Stomach (tissue), 9 donors: ENCODE results near the gene FBXL14. TPM values are rescaled to one million over a fixed set of nuclear protein-coding genes. Genes with fewer than 3 reads are reported as not detected.

Source experiments
- DNase-seq, 2 donors: peaks; one replicate each; pipeline versions ENCODE4 v3.0.0 to v3.0.0-alpha.2; 2013 to 2019
- H3K27ac ChIP-seq, 5 donors: fragments of 200-600 bp in 4 of 5; sonication (generic) in 4 of 5; one replicate each; pipeline ENCODE4 v1.5.1; 2013 to 2019; ENCODE audit warnings: mild to moderate bottlenecking in 1 of 5, moderate library complexity in 1 of 5
- H3K27me3 ChIP-seq, 3 donors: fragments of 200-600 bp; sonication (generic); one replicate each; pipeline ENCODE4 v1.5.1; 2017 to 2019; ENCODE audit warnings: mixed run types in 1 of 3
- H3K36me3 ChIP-seq, 4 donors: fragments of 200-600 bp; sonication (generic); 1 replicate in 3 of 4; 2 replicates in 1 of 4; pipeline ENCODE4 v1.5.1; 2016 to 2019
- H3K4me1 ChIP-seq, 4 donors: fragments of 200-600 bp; sonication (generic); one replicate each; pipeline ENCODE4 v1.5.1; 2016 to 2019
- H3K4me3 ChIP-seq, 4 donors: fragments of 200-600 bp; sonication (generic) in 3 of 4; one replicate each; pipeline ENCODE4 v1.5.1; 2016 to 2019; ENCODE audit warnings: mild to moderate bottlenecking in 1 of 4
- H3K9me3 ChIP-seq, 4 donors: fragments of 200-600 bp; sonication (generic); one replicate each; pipeline ENCODE4 v1.5.1; 2016 to 2019
- CTCF ChIP-seq, 7 experiments: fragments of 450-650 bp in 4 of 7; fragments of 200-600 bp in 3 of 7; sonication (generic) in 3 of 7; IDR thresholded peaks; one replicate each; pipeline ENCODE4 v1.5.1; 2016 to 2019; ENCODE audit warnings: antibody characterized with exemption in 7 of 7, control low read depth in 2 of 7, mild to moderate bottlenecking in 1 of 7
- EP300 ChIP-seq: sonication (generic); formaldehyde crosslinking; IDR thresholded peaks from one replicate; pipeline ENCODE4 v1.6.1; 2017; ENCODE audit warnings: antibody characterized with exemption
- POLR2A ChIP-seq, 4 donors: fragments of 450-650 bp; IDR thresholded peaks; one replicate each; pipeline ENCODE4 v1.6.1; 2016; ENCODE audit warnings: antibody characterized with exemption in 4 of 4, control low read depth in 2 of 4, mild to moderate bottlenecking in 1 of 4, moderate library complexity in 1 of 4
- POLR2AphosphoS5 ChIP-seq, 3 donors: sonication (generic); formaldehyde crosslinking; IDR thresholded peaks; one replicate each; pipeline ENCODE4 v1.6.1; 2016; ENCODE audit warnings: antibody characterized with exemption in 3 of 3
- WGBS, 5 donors: extraction: QIAGEN DNeasy Blood & Tissue Kit in 3 of 5; methylation state at CpG; one replicate each; pipeline versions ENCODE4 v1.1.5 to v1.1.7; 2013 to 2018; 5-methylcytosine and 5-hydroxymethylcytosine counted together
- intact Hi-C: fragments of 100-400 bp; cut with DNase I; formaldehyde crosslinking; loops from one replicate; pipeline ENCODE4 v1.15.1; 2023; ENCODE audit warnings: low total_unique reads
- polyA plus RNA-seq, 3 donors: library from polyadenylated mRNA; stranded (reverse); fragments of 200-250 nt; gene quantifications; one replicate each; pipeline ENCODE4 v1.2.3, GENCODE V29; 2013
- total RNA-seq, 5 donors: library from RNA; depleted of rRNA; stranded (reverse); fragments of >200 nt; gene quantifications; one replicate each; pipeline versions ENCODE4 v1.1.0 to v1.2.3, GENCODE V29; 2014 to 2016
- donor health status: healthy with polysubstance abuse.
- donor health status: Bipolar disorder and iron deficiency.
- donor health status: healthy.

Gene FBXL14
- total and polyA plus RNA-seq, 8 donors: 2.6 to 36.2 (median 7.9) TPM; not detected in 1

GRCh38 chr12:1595690-1596347 is 1.4 kb upstream of the FBXL14 start:
- Histone ChIP-seq H3K4me3 (peak overlapping the region in 3 of 4 donors; percentile 82 to 98 (median 94)), H3K27me3 (no peaks in the 10 kb centered on the region), H3K9me3 (no peaks in the 10 kb centered on the region), H3K4me1 (peaks cover 29 to 43% (median 37%) of the 10 kb centered on the region in 4 donors), H3K27ac (peak overlapping the region in 4 of 5 donors; percentile 92 to 100 (median 94)), H3K36me3 (no peaks in the 10 kb centered on the region)
- TF ChIP-seq EP300: no peak
- TF ChIP-seq POLR2AphosphoS5 (IDR thresholded peaks at IDR 0.05): no peak
- TF ChIP-seq CTCF (IDR thresholded peaks at IDR 0.05): no peak
- no peak for TF ChIP-seq POLR2A (IDR thresholded peaks at IDR 0.05)
- DNase-seq: no peak
- intact Hi-C loops: no loop called here
- 66 to 83% (median 79%) methylated on average over 9 of the region's 9 CpGs for WGBS, 5 donors

GRCh38 chr12:1595026-1595561 is 713 bp upstream of the FBXL14 start:
- peak overlapping the region; percentile 82 to 98 (median 88) for H3K4me3 ChIP-seq
- no peaks in the 10 kb centered on the region for H3K9me3 ChIP-seq
- 9 to 14% (median 11%) methylated on average over 19 of the region's 19 CpGs for WGBS, 5 donors
- peak in 1 of 2 donors; percentile 69 for DNase-seq
- H3K27me3 ChIP-seq: no peaks in the 10 kb centered on the region
- peaks cover 36 to 50% (median 43%) of the 10 kb centered on the region in 4 donors for H3K4me1 ChIP-seq
- no peaks in the 10 kb centered on the region for H3K36me3 ChIP-seq
- H3K27ac ChIP-seq: peak overlapping the region; percentile 92 to 100 (median 95)
- intact Hi-C loops: no loop called here
- peak in 1 of 3 donors; percentile 53 for TF ChIP-seq POLR2AphosphoS5 (IDR thresholded peaks at IDR 0.05)
- TF ChIP-seq CTCF (IDR thresholded peaks at IDR 0.05): no peak

GRCh38 chr12:1594006-1594260 is 448 bp downstream of the FBXL14 start:
- H3K9me3 ChIP-seq: no peaks in the 10 kb centered on the region
- no peak for TF ChIP-seq EP300
- TF ChIP-seq CTCF (IDR thresholded peaks at IDR 0.05): no peak
- no peak for TF ChIP-seq POLR2AphosphoS5 (IDR thresholded peaks at IDR 0.05)
- TF ChIP-seq POLR2A (IDR thresholded peaks at IDR 0.05): no peak
- no peaks in the 10 kb centered on the region for H3K36me3 ChIP-seq
- H3K4me1 ChIP-seq: peaks cover 37 to 61% (median 51%) of the 10 kb centered on the region in 4 donors
- intact Hi-C loops: no loop called here
- WGBS, 5 donors: 0 to 3% (median 0%) methylated on average over 3 to 33 of the region's 34 CpGs
- H3K27me3 ChIP-seq: no peaks in the 10 kb centered on the region
- peak overlapping the region; percentile 92 to 100 (median 95) for H3K27ac ChIP-seq
- H3K4me3 ChIP-seq: peak overlapping the region; percentile 82 to 98 (median 88)
- no peak for DNase-seq

- Histone ChIP-seq H3K27me3 (no peaks in the 10 kb centered on the region), H3K36me3 (no peaks in the 10 kb centered on the region), H3K27ac (peak overlapping the region; percentile 92 to 100 (median 95)), H3K4me1 (peaks cover 38 to 66% (median 56%) of the 10 kb centered on the region in 4 donors), H3K4me3 (peak overlapping the region; percentile 82 to 98 (median 88)), H3K9me3 (no peaks in the 10 kb centered on the region)
- intact Hi-C loops: no loop called here
- no peak for TF ChIP-seq POLR2AphosphoS5 (IDR thresholded peaks at IDR 0.05)
- no peak for TF ChIP-seq EP300
- no peak for TF ChIP-seq CTCF (IDR thresholded peaks at IDR 0.05)
- no peak for TF ChIP-seq POLR2A (IDR thresholded peaks at IDR 0.05)
- peak; percentile 68 to 77 for DNase-seq
- WGBS, 5 donors: 1 to 7% (median 3%) methylated on average over 16 to 56 of the region's 56 CpGs
These were observed 991 bp downstream of the FBXL14 start for GRCh38 chr12:1593174-1594005.
